Stimulated activated CD4-positive, alpha-beta T cell treated with anti-CD3 and anti-CD28 coated beads, TNF-alpha, amount 100 ng/mL, for 24 hours (primary cell): ENCODE measurements around the gene METAP1D.
"Not testable (repeated sequence)": the region's sequence is repeated elsewhere in the genome, so short reads cannot be mapped to it uniquely, and the experiment has no call there.

Source experiments
- DNase-seq, 3 experiments: peaks; one replicate each; pipeline ENCODE4 v3.0.0-alpha.2; 2020; ENCODE audit warnings: low read depth in 3 of 3

METAP1D gene

GRCh38 chr2:171997031-171997430 lies 2.7 kb upstream of the METAP1D start:
- DNase-seq: not testable (repeated sequence)

- no peak for DNase-seq
Measured at GRCh38 chr2:171999161-171999560, 592 bp upstream of the METAP1D start.

GRCh38 chr2:172000696-172001361 lies 1.1 kb downstream of the METAP1D start:
- DNase-seq: no peak

GRCh38 chr2:172007372-172007771 lies 7.6 kb downstream of the METAP1D start:
- DNase-seq: no peak

- DNase-seq: no peak
Measured at GRCh38 chr2:172009823-172010222, 10.1 kb downstream of the METAP1D start.

- DNase-seq: no peak
Measured at GRCh38 chr2:172011812-172012575, 12.2 kb downstream of the METAP1D start.

- no peak for DNase-seq
Measured at GRCh38 chr2:172012677-172013391, 13.1 kb downstream of the METAP1D start.

- no peak for DNase-seq
Measured at GRCh38 chr2:172013396-172013795, 13.6 kb downstream of the METAP1D start.

- no peak for DNase-seq
Measured at GRCh38 chr2:172021074-172021931, 21.6 kb downstream of the METAP1D start.

- DNase-seq: no peak
Measured at GRCh38 chr2:172021955-172022354, 22.2 kb downstream of the METAP1D start.

- no peak for DNase-seq
Measured at GRCh38 chr2:172031536-172031935, 31.8 kb downstream of the METAP1D start.

GRCh38 chr2:172038121-172038520 lies 38.4 kb downstream of the METAP1D start:
- no peak for DNase-seq

GRCh38 chr2:172038604-172039003 lies 38.9 kb downstream of the METAP1D start:
- no peak for DNase-seq

- DNase-seq: no peak
Measured at GRCh38 chr2:172039011-172039704, 39.4 kb downstream of the METAP1D start.

GRCh38 chr2:172040311-172040710 lies 40.6 kb downstream of the METAP1D start:
- DNase-seq: no peak

- DNase-seq: no peak
Measured at GRCh38 chr2:172046080-172046678, 46.4 kb downstream of the METAP1D start.

GRCh38 chr2:172046866-172047565 lies 47.3 kb downstream of the METAP1D start:
- DNase-seq: no peak

GRCh38 chr2:172047566-172048507 lies 48.1 kb downstream of the METAP1D start:
- DNase-seq: no peak
